Keratinocyte (primary cell): ENCODE data around the gene ADSS2.

Source experiments
- EZH2 ChIP-seq: IDR thresholded peaks from one replicate; pipeline ENCODE4 v1.6.1; 2012; ENCODE audit warnings: inconsistent platforms, mild to moderate bottlenecking, low read length, moderate library complexity
- TF ChIP-seq, protein P1 (sequence below), 3 experiments: IDR thresholded peaks in 1 of 3; conservative IDR thresholded peaks in 1 of 3; optimal IDR thresholded peaks in 1 of 3; 2 replicates in 2 of 3; 3 replicates in 1 of 3; pipeline versions ENCODE3 to v1.5.1; 2011; ENCODE audit warnings: low read length in 3 of 3, mild to moderate bottlenecking in 3 of 3, moderate library complexity in 2 of 3, control low read depth in 1 of 3, inconsistent platforms in 1 of 3; ENCODE audit not compliant: insufficient read depth in 2 of 3; ENCODE audit errors: extremely low read depth in 1 of 3

DNA sequence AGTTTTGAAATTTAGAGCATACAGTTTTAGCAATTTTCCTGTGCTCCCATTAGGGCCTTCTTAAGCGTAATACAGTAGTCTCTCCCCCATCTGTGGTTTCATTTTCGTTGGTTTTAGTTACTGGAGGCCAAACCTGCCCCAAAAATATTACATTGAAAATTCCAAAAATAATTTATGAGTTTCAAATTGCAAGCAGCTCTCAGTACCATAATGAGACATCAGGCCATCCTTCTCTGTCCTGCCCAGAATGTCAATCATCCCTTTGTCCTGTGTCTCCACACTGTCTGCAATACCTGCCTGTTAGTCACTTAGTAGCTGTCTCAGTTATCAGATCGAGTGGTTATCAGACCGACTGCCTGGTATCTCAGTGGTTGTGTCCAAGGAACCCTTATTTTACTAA is 45.4 kb downstream of the ADSS2 start:
- TF ChIP-seq EZH2: no peak
- TF ChIP-seq, protein P1, sequence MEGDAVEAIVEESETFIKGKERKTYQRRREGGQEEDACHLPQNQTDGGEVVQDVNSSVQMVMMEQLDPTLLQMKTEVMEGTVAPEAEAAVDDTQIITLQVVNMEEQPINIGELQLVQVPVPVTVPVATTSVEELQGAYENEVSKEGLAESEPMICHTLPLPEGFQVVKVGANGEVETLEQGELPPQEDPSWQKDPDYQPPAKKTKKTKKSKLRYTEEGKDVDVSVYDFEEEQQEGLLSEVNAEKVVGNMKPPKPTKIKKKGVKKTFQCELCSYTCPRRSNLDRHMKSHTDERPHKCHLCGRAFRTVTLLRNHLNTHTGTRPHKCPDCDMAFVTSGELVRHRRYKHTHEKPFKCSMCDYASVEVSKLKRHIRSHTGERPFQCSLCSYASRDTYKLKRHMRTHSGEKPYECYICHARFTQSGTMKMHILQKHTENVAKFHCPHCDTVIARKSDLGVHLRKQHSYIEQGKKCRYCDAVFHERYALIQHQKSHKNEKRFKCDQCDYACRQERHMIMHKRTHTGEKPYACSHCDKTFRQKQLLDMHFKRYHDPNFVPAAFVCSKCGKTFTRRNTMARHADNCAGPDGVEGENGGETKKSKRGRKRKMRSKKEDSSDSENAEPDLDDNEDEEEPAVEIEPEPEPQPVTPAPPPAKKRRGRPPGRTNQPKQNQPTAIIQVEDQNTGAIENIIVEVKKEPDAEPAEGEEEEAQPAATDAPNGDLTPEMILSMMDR (optimal IDR thresholded peaks at IDR 0.05 in 1 of 3, IDR thresholded peaks at IDR 0.05 in 1 of 3, conservative IDR thresholded peaks at IDR 0.05 in 1 of 3; ENCODE audit: extremely low read depth in 1 of 3, insufficient read depth in 2 of 3, low read length in 3 of 3): no peak
